Activated naive CD4-positive, alpha-beta T cell treated with anti-CD3 and anti-CD28 coated beads, Interleukin-2, amount 50 U/mL, for 16 hours (primary cell): ENCODE measurements around the gene NDUFV1.
"Not testable (repeated sequence)": the region's sequence is repeated elsewhere in the genome, so short reads cannot be mapped to it uniquely, and the experiment has no call there.

ENCODE experiments used
- DNase-seq: peaks from one replicate; pipeline ENCODE4 v3.0.0-alpha.2; 2020

The NDUFV1 gene

GRCh38 chr11:67627812-67628624, 21.3 kb downstream of the NDUFV1 start:
- no peak for DNase-seq

DNA sequence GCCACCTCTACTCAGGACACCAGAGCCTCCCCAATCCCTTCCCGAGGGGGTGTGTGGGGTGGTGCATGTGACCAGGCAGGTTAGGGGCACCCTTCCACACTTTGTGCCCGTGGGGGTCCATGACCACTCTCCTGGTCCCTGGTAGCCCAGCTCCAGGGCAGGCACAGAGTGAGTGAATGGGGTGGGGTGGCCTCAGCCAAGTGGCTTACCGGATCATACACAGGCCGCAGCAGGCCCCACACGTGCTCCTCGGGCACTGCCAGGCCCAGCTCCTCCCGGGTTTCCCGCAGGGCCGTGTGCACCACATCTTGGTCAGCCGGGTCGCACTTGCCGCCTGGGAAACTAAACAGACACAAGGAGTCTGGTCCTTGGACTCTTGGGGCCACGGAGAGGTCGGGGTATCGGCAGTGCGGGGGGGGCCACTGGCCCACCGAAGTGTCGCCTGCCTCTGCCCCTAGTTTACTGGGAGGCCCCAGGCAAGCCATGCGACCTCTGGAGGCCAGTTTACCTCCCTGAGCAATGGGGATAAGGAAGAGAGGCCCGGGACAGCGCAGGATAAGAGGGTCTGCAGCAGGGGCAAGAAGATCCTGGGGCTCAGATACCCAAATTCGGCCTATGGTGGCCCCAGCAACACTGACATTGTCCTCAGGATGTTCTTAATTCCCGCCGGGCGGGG, 22.1 kb downstream of the NDUFV1 start:
- DNase-seq, result no peak

DNA sequence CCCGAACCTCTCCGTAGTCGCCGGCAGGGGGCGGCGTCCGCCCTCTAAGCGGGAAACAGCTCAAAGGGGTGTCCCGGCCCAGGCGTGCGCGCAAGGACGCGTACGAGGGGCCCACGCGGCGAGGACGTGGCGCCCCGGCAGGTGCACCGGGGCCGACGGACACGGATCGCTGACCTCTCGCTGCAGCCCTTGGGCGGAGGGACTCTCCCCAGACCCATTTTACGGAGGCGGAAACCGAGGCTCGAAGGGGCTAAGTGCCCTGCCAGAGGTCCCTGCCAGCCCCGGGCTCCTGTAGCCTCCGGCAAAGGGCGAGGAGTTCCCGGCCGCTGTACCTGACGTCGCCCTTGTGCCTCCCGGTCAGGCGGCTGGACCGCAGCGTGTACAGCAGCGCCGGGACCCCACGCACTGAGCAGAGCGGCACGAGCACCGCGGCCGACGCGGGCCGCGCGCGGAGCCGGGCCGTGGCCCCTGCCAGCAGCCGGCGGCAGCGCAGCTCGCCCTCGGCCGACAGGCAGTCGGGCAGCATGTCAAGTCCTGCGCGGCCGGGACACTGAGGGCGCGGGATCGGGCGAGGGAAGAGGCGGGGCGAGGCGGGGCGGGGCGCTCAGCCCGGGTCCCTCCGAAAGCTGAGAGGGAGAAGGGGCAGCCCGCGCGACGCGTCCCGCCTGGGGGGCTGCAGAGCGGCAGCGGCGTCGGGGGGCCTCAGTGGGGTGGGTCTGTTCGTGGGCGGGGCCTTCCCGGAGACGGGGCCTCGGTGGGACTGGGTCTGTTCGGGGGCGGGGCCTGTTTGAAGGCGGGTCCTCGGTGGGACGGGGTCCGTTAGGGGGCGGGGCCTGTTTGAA, 22.9 kb downstream of the NDUFV1 start, which contains the start of gene NUDT8:
TSS of gene NUDT8 (minus strand) at position 552 of the 842 bp plus-strand sequence. CDS start at position 526, 26 bp downstream.
- peak; percentile 94 for DNase-seq

GRCh38 chr11:67630228-67630942, 23.6 kb downstream of the NDUFV1 start:
- DNase-seq, result no peak

- DNase-seq, result no peak
Measured at GRCh38 chr11:67630943-67631331, 24.2 kb downstream of the NDUFV1 start.

DNA sequence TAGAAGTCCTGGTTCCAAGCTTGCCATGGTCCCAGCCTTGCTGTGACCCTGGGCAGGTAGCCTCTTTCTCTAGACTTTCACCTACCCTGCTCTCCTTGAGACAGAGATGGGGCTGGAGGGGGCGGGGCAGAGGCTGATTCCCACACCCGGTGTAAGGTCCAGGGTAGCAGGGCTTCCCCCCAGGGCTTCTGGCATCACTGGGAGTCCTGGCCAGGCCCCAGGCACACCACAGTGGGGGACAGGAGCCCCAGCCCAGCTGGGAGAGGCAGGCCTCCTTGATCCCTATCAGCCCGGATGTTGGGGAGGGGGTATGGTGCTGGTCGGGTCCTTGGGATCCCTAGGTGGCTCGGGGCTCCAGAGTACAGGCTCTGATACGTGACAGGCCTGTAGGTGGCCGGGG, 24.7 kb downstream of the NDUFV1 start:
- DNase-seq, result no peak

DNA sequence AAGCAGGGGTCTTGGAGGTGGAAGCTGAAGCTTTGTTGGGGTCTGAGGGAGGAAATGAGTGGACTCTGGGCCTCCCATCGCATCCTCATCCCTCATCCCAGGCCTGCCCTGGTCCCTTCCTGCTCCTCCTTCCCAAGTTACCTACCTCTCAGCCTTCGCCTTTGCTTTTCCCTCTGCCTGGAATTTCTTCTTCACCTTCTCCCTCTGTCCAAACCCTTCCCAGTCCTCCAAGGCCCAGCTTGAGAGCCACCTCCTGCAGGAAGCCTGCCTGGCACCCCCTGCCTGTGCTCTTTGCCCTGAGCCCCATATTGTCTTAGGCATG, 25.1 kb downstream of the NDUFV1 start:
- no peak for DNase-seq

DNA sequence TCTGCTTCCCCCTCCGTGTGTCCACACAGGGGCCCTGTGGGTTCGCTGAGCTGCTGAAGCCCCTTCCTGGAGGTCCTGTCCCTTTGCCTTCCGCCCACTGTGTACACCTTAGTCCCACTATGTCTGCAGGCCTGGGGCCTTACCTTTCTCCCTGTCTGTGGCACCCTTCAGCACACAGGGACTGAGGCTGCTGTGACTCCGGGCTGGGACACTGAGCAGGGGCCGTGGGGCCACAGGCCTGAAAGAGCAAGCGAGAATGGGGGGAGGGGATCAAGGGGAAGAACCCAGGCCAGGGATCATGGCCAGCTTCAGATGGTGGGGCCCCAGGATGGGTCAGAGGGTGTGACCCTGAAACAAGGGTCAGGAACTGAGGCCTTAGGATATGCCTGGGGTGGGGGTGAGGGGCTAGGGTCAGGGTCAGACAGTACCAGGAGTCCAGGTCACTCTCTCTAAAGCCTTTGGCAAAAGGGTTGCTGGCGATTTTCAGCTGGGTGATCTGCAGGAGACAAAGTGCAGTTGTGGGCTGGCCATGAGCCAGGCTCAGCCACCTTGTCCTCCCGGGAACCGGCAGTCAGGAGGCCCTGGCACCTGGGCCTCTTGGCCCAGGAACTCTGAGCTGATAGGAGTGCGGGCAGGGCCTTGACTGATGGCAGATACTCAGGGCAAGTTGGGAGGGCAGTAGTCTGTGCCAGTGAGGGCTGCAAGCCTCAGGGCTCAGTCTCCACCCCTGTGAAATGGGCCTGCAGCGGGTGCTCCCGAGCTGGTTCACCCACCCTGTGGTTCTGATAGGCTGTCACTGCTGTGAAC, 25.6 kb downstream of the NDUFV1 start:
- DNase-seq, result no peak

- no peak for DNase-seq
Measured at GRCh38 chr11:67632982-67633755, 26.4 kb downstream of the NDUFV1 start.

GRCh38 chr11:67633758-67634365, 27.1 kb downstream of the NDUFV1 start:
- no peak for DNase-seq

- DNase-seq, result no peak
Measured at GRCh38 chr11:67634366-67635230, 27.9 kb downstream of the NDUFV1 start.

GRCh38 chr11:67635231-67635521, 28.4 kb downstream of the NDUFV1 start:
- DNase-seq, result no peak

DNA sequence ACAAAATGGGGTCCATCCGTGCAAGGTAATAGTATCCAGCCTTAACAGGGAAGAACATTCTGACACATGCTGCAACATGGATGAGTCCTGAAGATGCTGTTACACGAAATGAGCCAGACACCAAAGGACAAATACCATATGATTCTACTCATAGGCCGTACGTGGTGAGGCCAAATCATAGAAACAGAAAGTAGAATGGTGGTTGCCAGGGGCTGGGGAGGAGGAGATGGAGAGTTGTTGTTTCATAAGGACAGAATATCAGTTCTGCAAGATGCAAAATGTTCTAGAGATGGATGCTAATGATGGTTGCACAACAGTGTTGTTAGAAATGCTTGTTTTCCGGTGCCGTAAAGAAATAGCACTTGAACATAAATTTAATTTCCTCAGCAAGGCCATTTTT, 30.2 kb downstream of the NDUFV1 start:
- no peak for DNase-seq

- not testable (repeated sequence) for DNase-seq
Measured at GRCh38 chr11:67637441-67637840, 30.7 kb downstream of the NDUFV1 start.

- DNase-seq, result no peak
Measured at GRCh38 chr11:67638535-67639437, 32.0 kb downstream of the NDUFV1 start.

- no peak for DNase-seq
Measured at GRCh38 chr11:67639438-67639859, 32.7 kb downstream of the NDUFV1 start, which contains the start of gene TBX10. Gene TBX10 (minus strand): TSS chr11:67639763. CDS start chr11:67639472, 291 bp downstream.

GRCh38 chr11:67640021-67640757, 33.5 kb downstream of the NDUFV1 start:
- DNase-seq, result peak; percentile 65
